IPS-20b (cell line): ENCODE results near the gene EXD3.
"Not testable (repeated sequence)": the region's sequence is repeated elsewhere in the genome, so short reads cannot be mapped to it uniquely, and the experiment has no call there.

Experiments used
- H3K27ac ChIP-seq: one replicate; pipeline ENCODE4 v1.5.1; 2013; ENCODE audit warnings: low read length
- H3K27me3 ChIP-seq: 2 replicates; pipeline ENCODE4 v1.6.1; 2013; ENCODE audit warnings: mild to moderate bottlenecking, low read length, inconsistent platforms; ENCODE audit not compliant: insufficient read depth
- H3K36me3 ChIP-seq: 2 replicates; pipeline ENCODE4 v1.6.1; 2013; ENCODE audit warnings: low read depth, mild to moderate bottlenecking, inconsistent platforms, low read length, moderate library complexity; ENCODE audit not compliant: insufficient read depth
- H3K4me1 ChIP-seq: 2 replicates; pipeline ENCODE4 v1.6.1; 2013; ENCODE audit warnings: mild to moderate bottlenecking, control low read depth, inconsistent platforms, low read length, moderate library complexity; ENCODE audit not compliant: insufficient read depth
- H3K4me3 ChIP-seq: 2 replicates; pipeline ENCODE4 v1.5.1; 2013; ENCODE audit warnings: mild to moderate bottlenecking, low read length, inconsistent platforms
- H3K9ac ChIP-seq: 2 replicates; pipeline ENCODE4 v1.6.1; 2013; ENCODE audit warnings: low read depth, mild to moderate bottlenecking, inconsistent platforms, low read length, moderate library complexity
- H3K9me3 ChIP-seq: 2 replicates; pipeline ENCODE4 v1.6.1; 2013; ENCODE audit warnings: mild to moderate bottlenecking, low read depth, low read length, inconsistent platforms; ENCODE audit not compliant: insufficient read depth

Gene EXD3

DNA sequence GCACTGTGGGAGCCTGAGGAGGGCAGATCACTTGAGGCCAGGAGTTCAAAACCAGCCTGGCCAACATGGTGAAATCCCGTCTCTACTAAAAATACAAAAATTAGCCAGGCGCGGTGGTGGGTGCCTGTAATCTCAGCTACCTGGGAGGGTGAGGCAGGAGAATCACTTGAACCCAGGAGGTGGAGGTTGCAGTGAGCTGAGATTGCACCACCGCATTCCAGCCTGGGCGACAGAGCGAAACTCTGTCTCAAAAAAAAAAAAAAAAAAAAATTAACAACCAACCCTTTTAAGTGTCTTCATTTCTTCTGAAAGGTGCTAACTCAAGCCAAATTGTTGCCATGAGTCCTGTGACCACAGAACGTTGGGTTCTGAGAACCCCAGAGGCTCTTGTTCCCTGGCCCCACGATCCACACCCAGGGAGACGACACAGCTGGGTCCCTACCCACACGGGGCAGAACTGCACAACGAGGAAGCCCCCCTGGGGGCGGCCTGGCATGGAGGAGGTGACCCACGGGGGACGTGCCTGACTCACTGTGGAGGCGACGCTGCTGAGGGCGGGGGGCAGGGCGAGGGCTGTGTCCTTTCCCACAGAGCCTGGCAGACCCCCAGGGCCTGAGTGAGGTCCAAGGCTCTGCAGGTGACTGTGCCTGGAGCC, 12.6 kb downstream of the EXD3 start:
- H3K4me3 ChIP-seq, H3K9ac ChIP-seq, H3K4me1 ChIP-seq, H3K9me3 ChIP-seq, H3K36me3 ChIP-seq, H3K27ac ChIP-seq: not testable (repeated sequence)
- H3K27me3 ChIP-seq: peaks cover 11% of the 10 kb centered on the region; the same call in 1 of the 2 replicates

DNA sequence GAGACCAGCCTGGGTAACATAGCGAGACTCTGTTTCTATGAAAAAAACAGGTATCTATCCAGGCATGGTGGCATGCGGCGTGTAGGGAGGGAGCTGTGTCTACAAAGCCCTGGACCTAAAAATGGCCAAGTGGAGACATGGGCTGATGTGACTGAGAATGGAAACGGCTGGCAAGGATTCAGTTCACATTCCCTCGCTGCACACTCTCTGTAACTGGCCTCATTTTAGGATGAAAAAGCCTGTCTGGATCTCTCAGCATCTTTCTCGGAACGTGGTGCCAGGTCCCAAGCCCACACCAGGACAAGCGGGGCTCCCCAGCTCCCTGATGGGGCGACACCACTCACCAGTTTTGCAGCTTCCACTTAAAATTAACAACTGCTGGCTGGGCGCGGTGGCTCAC, 13.4 kb downstream of the EXD3 start:
- no peaks in the 10 kb centered on the region for H3K9me3 ChIP-seq
- H3K36me3 ChIP-seq: no peaks in the 10 kb centered on the region
- no peak overlapping the region for H3K4me3 ChIP-seq
- no peak overlapping the region for H3K9ac ChIP-seq
- peaks cover 11% of the 10 kb centered on the region; the same call in 1 of the 2 replicates for H3K27me3 ChIP-seq
- no peak overlapping the region for H3K27ac ChIP-seq
- H3K4me1 ChIP-seq: no peaks in the 10 kb centered on the region

DNA sequence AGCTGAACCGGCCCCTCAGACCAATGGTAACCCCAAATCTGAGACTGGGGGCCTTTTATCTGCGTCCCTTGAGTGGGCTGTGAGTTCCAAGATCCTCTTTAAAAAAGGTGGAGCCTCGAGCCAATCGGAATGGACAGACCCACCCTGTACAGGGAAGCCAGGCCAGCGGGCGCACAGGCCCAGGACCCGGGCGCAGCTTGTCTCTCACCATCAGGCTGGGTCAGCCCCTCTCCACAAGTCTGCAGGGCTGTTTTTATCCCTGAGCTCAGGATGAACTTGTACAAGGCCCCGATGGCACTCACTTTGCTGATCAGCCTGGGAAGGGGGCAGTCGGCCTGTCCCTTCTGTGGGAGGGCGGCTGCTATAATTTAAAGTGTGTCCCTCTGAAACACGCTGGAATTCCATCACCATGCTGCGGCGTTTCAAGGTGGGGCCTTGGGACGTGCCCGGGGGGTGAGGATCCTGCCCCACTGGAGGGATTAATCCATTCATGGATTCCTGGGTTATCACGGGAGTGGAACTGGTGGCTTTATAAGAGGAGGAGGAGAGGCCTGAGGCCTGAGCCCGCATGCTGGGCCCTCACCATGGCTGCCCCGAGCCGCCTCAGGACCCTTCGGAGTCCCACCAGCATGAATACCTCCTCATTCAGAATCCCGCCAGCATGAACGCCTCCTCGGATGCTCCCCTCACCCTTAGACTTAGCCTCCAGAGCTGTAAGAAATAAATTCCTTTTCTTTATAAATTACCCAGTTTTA, 14.1 kb downstream of the EXD3 start:
- Histone ChIP-seq H3K36me3 (no peaks in the 10 kb centered on the region), H3K27me3 (peaks cover 11% of the 10 kb centered on the region; the same call in 1 of the 2 replicates), H3K4me3 (no peak overlapping the region), H3K9ac (no peak overlapping the region), H3K9me3 (no peaks in the 10 kb centered on the region), H3K27ac (no peak overlapping the region), H3K4me1 (no peaks in the 10 kb centered on the region)

DNA sequence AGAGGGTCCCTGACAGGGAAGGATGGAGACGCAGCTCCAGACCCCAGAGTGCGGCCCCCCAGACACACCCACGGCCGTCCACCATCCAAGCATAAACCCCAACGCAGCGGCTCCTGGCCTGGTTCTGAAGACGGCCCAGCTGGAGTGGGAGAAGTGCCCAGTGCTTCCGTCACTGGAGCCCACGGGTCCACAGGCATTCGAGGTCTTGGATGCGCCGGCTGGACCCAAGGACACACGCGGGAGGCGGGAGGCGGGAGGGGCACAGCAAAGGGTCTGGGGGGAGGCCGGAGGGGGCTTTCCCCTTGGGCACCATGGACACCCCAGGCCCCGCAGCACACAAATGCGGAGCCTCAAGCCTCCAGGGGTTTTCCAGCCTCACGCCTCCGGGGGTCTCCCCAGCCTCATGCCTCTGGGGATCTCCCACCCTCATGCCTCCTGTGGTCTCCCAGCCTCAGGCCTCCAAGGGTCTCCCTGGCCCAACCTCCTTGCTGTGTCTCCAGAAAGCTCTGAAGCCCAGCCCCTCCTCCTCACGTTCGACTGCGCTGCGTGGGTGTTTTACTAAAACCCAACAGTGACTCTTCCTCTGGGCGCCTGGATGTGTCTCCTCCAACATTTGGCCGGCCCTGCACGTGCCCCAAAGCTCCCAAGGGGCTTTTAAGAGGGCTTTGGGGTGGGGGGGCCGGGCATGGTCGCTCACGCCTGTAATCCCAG, 15.2 kb downstream of the EXD3 start:
- Histone ChIP-seq H3K4me1 (no peaks in the 10 kb centered on the region), H3K27me3 (peaks cover 11% of the 10 kb centered on the region; the same call in 1 of the 2 replicates), H3K27ac (no peak overlapping the region), H3K4me3 (peak overlapping the region; percentile 60; the same call in 1 of the 2 replicates), H3K36me3 (no peaks in the 10 kb centered on the region), H3K9ac (no peak overlapping the region), H3K9me3 (no peaks in the 10 kb centered on the region)

DNA sequence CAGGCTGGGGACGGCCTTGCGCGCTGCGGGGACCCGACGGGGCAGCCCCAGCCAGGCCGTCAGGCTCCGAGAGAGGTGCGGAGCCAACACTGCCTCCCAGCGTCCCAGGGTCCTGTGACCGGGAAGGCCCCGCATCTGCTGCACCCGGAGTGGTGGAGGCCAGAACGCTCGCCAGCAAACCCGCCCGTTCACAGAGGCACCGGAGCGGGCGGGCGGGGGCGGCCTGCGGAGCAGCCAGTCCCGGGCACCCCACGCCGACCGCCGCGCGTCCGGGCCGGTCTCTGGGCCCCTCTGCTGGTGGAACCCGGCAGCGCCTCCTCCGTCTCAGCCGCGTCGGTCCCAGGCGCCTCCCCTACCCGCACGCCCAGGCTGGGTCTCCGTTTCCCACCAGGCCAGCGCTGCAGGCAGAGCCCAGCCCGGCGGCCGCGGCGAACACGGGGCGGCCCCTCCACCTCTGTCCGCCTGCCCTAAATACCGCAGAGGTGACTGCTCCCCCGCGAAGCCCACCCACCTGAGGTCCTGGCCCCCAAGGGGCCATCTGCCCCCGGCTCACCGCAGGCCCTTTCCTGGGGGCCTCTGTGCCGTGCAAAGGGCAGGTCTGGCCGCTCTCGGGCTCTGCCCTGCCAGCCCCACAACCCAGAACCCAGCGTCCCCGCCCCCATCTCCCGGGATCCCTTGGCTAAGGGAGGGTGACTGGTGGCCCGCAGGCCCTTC, 15.9 kb downstream of the EXD3 start:
- peak overlapping the region; percentile 60; the same call in 1 of the 2 replicates for H3K4me3 ChIP-seq
- H3K27ac ChIP-seq: no peak overlapping the region
- H3K9ac ChIP-seq: no peak overlapping the region

DNA sequence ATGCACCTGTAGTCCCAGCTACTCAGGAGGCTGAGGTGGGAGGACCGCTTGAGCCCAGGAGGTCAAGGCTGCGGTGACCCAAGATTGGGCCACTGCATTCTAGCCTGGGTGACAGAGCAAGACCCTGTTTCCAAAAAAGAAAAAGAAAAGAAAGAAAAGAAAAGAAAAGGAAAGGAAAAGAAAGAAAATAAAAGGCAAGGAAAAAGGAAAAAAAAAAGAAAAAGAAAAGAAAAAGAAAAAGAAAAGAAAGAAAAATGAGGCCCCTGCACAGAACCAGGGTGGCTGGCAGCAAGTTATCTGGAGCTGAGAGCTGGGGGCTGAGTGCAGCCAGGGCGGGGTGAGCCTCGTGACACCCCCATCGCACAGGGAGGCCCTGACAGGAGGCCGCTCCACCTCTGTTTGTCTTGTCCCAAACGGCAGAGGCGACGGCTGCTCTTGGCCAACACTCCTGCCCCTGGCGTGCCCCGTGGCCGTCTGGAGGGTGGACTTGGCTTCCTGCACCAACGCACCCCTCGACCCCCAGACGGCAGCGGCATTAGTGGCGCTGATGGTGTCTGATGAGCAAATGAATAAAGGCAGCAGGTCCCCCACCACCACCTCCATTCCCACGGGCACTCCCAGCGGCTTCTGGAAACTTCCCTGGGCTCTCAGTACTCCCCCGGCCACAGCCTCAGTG, 16.7 kb downstream of the EXD3 start:
- peaks cover 11% of the 10 kb centered on the region; the same call in 1 of the 2 replicates for H3K27me3 ChIP-seq
- H3K4me3 ChIP-seq: peak overlapping the region; percentile 60; the same call in 1 of the 2 replicates
- no peak overlapping the region for H3K27ac ChIP-seq
- no peaks in the 10 kb centered on the region for H3K4me1 ChIP-seq
- no peak overlapping the region for H3K9ac ChIP-seq
- no peaks in the 10 kb centered on the region for H3K9me3 ChIP-seq
- H3K36me3 ChIP-seq: no peaks in the 10 kb centered on the region

More for the DNA sequence above, 15.9 kb downstream of the EXD3 start:
- Histone ChIP-seq H3K9me3 (no peaks in the 10 kb centered on the region), H3K4me1 (no peaks in the 10 kb centered on the region), H3K36me3 (no peaks in the 10 kb centered on the region), H3K27me3 (peaks cover 11% of the 10 kb centered on the region; the same call in 1 of the 2 replicates)

DNA sequence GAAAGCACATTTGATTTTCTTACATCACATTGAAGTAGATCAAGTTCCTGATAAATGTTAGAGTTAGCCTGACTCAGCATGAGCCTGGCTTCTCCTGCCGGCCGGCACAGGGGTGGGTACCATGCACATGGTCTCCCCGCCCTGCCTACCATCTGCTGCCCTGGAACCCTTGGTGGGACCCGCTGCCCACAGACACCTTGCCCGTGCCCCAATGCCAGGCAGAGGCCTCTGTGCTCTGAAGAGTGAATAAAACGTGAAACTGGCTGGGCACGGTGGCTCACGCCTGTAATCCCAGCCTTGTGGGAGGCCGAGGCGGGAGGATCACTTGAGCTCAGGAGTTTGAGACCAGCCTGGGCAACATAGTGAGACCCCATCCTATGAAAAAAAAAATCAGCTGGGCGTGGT, 17.3 kb downstream of the EXD3 start:
- Histone ChIP-seq H3K4me3 (no peak overlapping the region), H3K4me1 (no peaks in the 10 kb centered on the region), H3K9me3 (no peaks in the 10 kb centered on the region), H3K36me3 (no peaks in the 10 kb centered on the region), H3K9ac (no peak overlapping the region), H3K27me3 (peaks cover 11% of the 10 kb centered on the region; the same call in 1 of the 2 replicates), H3K27ac (no peak overlapping the region)

DNA sequence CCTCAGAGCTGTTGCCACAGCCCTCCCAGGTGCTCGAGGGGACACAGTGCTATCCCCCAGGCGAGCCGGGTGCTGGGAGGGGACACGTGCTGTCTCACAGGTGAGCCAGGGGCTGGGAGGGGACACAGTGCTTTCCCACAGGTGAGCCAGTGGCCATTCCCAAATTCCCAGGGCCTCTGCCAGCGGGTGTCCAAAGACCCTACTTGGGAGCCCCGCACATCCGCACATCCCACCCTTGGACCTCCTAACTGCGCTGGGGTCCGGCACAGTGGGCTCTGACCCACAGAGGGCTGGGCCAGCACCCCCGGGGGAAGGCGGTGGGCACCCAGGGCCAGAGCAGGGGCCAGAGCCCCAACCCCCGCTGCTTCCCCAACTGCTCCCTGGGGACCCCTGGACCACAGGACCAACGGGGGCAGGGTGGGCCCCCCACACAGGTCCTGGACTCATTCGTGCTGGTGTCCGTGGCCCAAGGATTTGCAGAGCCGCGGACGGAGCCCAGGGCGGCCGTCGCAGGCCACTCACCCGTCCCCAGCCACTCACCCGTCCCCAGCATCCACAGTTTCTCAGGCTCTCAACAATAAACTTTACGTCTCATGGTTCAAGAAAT, 17.9 kb downstream of the EXD3 start:
- no peaks in the 10 kb centered on the region for H3K36me3 ChIP-seq
- H3K9ac ChIP-seq: no peak overlapping the region
- no peak overlapping the region for H3K4me3 ChIP-seq
- H3K27me3 ChIP-seq: peaks cover 11% of the 10 kb centered on the region; the same call in 1 of the 2 replicates
- no peaks in the 10 kb centered on the region for H3K4me1 ChIP-seq
- no peaks in the 10 kb centered on the region for H3K9me3 ChIP-seq
- no peak overlapping the region for H3K27ac ChIP-seq

DNA sequence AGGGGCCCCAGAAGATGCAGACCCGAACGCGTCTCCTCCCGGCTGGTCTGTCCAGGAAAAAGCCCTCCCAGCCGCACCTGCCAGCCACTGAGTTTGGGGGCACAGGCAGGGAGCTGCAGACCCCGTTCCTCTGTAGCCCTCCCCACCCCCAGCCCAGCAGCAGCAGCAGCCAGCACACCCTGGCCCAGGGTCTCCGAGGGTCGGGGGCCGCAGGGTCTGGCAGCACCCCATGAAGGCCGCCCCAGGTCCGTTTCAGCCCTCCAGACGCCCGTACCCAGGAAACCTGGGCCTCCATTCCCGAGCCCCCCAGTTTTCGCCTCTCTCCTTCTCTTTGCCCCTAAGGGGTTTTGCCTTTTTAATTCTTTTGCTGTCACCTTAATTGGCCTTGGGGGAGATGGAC, 19.7 kb downstream of the EXD3 start:
- no peaks in the 10 kb centered on the region for H3K9me3 ChIP-seq
- H3K4me1 ChIP-seq: no peaks in the 10 kb centered on the region
- H3K9ac ChIP-seq: no peak overlapping the region
- no peak overlapping the region for H3K4me3 ChIP-seq
- H3K27ac ChIP-seq: no peak overlapping the region
- peaks cover 11% of the 10 kb centered on the region; the same call in 1 of the 2 replicates for H3K27me3 ChIP-seq
- no peaks in the 10 kb centered on the region for H3K36me3 ChIP-seq

DNA sequence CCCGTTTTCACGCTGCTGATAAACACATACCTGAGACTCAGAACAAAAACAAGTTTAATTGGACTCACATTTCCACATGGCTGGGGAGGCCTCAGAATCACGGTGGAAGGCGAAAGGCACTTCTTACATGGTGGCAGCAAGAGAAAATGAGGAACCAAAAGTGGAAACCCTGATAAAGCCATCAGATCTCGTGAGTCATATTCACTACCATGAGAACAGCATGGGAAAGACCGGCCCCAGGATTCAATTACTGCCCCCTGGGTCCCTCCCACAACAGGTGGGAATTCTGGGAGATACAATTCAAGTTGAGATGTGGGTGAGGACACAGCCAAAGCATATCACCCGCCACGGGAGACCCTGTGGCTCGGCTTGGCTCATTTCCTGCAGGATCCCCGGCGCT, 20.2 kb downstream of the EXD3 start:
- no peaks in the 10 kb centered on the region for H3K4me1 ChIP-seq
- no peak overlapping the region for H3K27ac ChIP-seq
- H3K27me3 ChIP-seq: peaks cover 11% of the 10 kb centered on the region; the same call in 1 of the 2 replicates
- H3K4me3 ChIP-seq: no peak overlapping the region
- no peaks in the 10 kb centered on the region for H3K36me3 ChIP-seq
- no peaks in the 10 kb centered on the region for H3K9me3 ChIP-seq
- H3K9ac ChIP-seq: no peak overlapping the region
